Stimulated activated naive CD8-positive, alpha-beta T cell treated with anti-CD3 and anti-CD28 coated beads, Interleukin-15, Interleukin-2, amounts not matched to agents 100 U/mL and 50 U/mL, for 24 hours (primary cell): ENCODE results near the gene PLSCR5.

Source experiments
- ATAC-seq: fragments of 150-1000 bp; cut with Tn5 transposase; one replicate; pipeline ENCODE4 v1.10.0; 2021
- DNase-seq: peaks from one replicate; pipeline ENCODE4 v3.0.0; 2021

Gene PLSCR5

GRCh38 chr3:146605106-146605505 is at the start of gene PLSCR5:
Gene PLSCR5, minus strand, starts transcription at chr3:146605346. Its CDS starts 134 bp downstream, at chr3:146605212.
- ATAC-seq, result no peak
- DNase-seq, result no peak

GRCh38 chr3:146653978-146654377 is 48.8 kb upstream of the PLSCR5 start:
- DNase-seq (no peak), ATAC-seq (no peak)

GRCh38 chr3:146650691-146651442 is 45.7 kb upstream of the PLSCR5 start:
- no peak for DNase-seq
- ATAC-seq, result no peak

GRCh38 chr3:146646261-146646660 is 41.1 kb upstream of the PLSCR5 start:
- DNase-seq (no peak), ATAC-seq (no peak)

GRCh38 chr3:146640955-146641867 is 36.1 kb upstream of the PLSCR5 start:
- ATAC-seq (peak; percentile 49), DNase-seq (no peak)

- no peak for ATAC-seq
- no peak for DNase-seq
Observed at GRCh38 chr3:146640361-146640760, 35.2 kb upstream of the PLSCR5 start.

GRCh38 chr3:146638718-146639117 is 33.6 kb upstream of the PLSCR5 start:
- DNase-seq, result no peak
- no peak for ATAC-seq

- ATAC-seq, result no peak
- DNase-seq, result no peak
Observed at GRCh38 chr3:146637871-146638270, 32.7 kb upstream of the PLSCR5 start.

GRCh38 chr3:146636881-146637280 is 31.7 kb upstream of the PLSCR5 start:
- DNase-seq (no peak), ATAC-seq (no peak)

- no peak for ATAC-seq
- no peak for DNase-seq
Observed at GRCh38 chr3:146634346-146634745, 29.2 kb upstream of the PLSCR5 start.

- no peak for ATAC-seq
- no peak for DNase-seq
Observed at GRCh38 chr3:146628671-146629070, 23.5 kb upstream of the PLSCR5 start.

- DNase-seq, result no peak
- no peak for ATAC-seq
Observed at GRCh38 chr3:146626403-146627122, 21.4 kb upstream of the PLSCR5 start.

- no peak for ATAC-seq
- DNase-seq, result no peak
Observed at GRCh38 chr3:146625186-146625775, 20.1 kb upstream of the PLSCR5 start.

- DNase-seq, result no peak
- ATAC-seq, result no peak
Observed at GRCh38 chr3:146621723-146622122, 16.6 kb upstream of the PLSCR5 start.

- ATAC-seq (no peak), DNase-seq (no peak)
Observed at GRCh38 chr3:146612015-146612414, 6.9 kb upstream of the PLSCR5 start.

GRCh38 chr3:146611096-146611495 is 6.0 kb upstream of the PLSCR5 start:
- ATAC-seq (no peak), DNase-seq (no peak)

GRCh38 chr3:146598535-146598934 is 6.6 kb downstream of the PLSCR5 start:
- ATAC-seq (no peak), DNase-seq (no peak)

- ATAC-seq, result no peak
Observed at GRCh38 chr3:146594843-146595482, 10.2 kb downstream of the PLSCR5 start.

GRCh38 chr3:146593776-146594175 is 11.4 kb downstream of the PLSCR5 start:
- no peak for DNase-seq
- no peak for ATAC-seq

More at GRCh38 chr3:146594843-146595482, 10.2 kb downstream of the PLSCR5 start:
- no peak for DNase-seq

- no peak for ATAC-seq
- no peak for DNase-seq
Observed at GRCh38 chr3:146590521-146590920, 14.6 kb downstream of the PLSCR5 start.

GRCh38 chr3:146589899-146590508 is 15.1 kb downstream of the PLSCR5 start:
- peak; percentile 13 for DNase-seq
- ATAC-seq, result no peak
